ENCODE measurements around the gene TRUB2.

TRUB2 gene

GRCh38 chr9:128358090-128358489, 35.8 kb upstream of the TRUB2 start:
- no peak for DNase-seq (ENCODE audit: low spot score)
- in situ Hi-C loops (cut with MboI; ENCODE audit: low pct_unique_long_range_greater_than_20kb, low sequenced_read_pairs, unreplicated experiment): no loop called here
- TF ChIP-seq, protein P1, sequence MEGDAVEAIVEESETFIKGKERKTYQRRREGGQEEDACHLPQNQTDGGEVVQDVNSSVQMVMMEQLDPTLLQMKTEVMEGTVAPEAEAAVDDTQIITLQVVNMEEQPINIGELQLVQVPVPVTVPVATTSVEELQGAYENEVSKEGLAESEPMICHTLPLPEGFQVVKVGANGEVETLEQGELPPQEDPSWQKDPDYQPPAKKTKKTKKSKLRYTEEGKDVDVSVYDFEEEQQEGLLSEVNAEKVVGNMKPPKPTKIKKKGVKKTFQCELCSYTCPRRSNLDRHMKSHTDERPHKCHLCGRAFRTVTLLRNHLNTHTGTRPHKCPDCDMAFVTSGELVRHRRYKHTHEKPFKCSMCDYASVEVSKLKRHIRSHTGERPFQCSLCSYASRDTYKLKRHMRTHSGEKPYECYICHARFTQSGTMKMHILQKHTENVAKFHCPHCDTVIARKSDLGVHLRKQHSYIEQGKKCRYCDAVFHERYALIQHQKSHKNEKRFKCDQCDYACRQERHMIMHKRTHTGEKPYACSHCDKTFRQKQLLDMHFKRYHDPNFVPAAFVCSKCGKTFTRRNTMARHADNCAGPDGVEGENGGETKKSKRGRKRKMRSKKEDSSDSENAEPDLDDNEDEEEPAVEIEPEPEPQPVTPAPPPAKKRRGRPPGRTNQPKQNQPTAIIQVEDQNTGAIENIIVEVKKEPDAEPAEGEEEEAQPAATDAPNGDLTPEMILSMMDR (IDR thresholded peaks at IDR 0.05; ENCODE audit: extremely low read depth, insufficient read depth, missing control alignments): no peak

- in situ Hi-C loops (cut with MboI; ENCODE audit: low pct_unique_long_range_greater_than_20kb, low sequenced_read_pairs, unreplicated experiment): no loop called here
- TF ChIP-seq, protein P1 (IDR thresholded peaks at IDR 0.05; ENCODE audit: extremely low read depth, insufficient read depth, missing control alignments): no peak
- DNase-seq (ENCODE audit: low spot score): no peak
These were observed 33.2 kb upstream of the TRUB2 start for GRCh38 chr9:128355451-128355850.

GRCh38 chr9:128349772-128350171, 27.5 kb upstream of the TRUB2 start:
- in situ Hi-C loops (cut with MboI; ENCODE audit: low pct_unique_long_range_greater_than_20kb, low sequenced_read_pairs, unreplicated experiment): no loop called here
- no peak for DNase-seq (ENCODE audit: low spot score)

DNA sequence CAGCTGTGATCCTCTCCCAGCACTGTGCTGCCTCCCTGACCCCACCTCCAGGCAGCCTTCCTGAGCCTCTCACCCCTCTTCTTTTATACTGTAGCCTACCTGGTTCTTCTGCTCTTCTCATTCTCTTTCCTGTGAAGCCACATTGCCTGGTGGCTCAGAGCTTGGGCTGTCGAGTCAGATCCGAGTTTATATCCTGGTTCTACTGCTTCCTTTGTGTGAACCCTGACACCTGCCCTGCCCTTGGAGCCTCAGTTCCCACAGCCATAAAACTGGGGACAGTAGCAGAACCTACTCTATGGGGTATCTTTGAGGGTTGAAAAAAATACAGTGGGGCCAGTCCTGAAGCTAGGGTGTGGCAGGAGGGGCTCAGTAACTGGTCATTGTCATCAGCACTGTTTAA, 26.9 kb upstream of the TRUB2 start:
- DNase-seq (ENCODE audit: low spot score): no peak
- in situ Hi-C loops (cut with MboI; ENCODE audit: low pct_unique_long_range_greater_than_20kb, low sequenced_read_pairs, unreplicated experiment): no loop called here
- TF ChIP-seq, protein P1 (IDR thresholded peaks at IDR 0.05; ENCODE audit: extremely low read depth, insufficient read depth, missing control alignments): no peak

More at GRCh38 chr9:128349772-128350171, 27.5 kb upstream of the TRUB2 start:
- TF ChIP-seq, protein P1 (IDR thresholded peaks at IDR 0.05; ENCODE audit: extremely low read depth, insufficient read depth, missing control alignments): no peak

GRCh38 chr9:128344931-128345605, 22.8 kb upstream of the TRUB2 start:
- DNase-seq (ENCODE audit: low spot score): no peak
- in situ Hi-C loops (cut with MboI; ENCODE audit: low pct_unique_long_range_greater_than_20kb, low sequenced_read_pairs, unreplicated experiment): no loop called here
- TF ChIP-seq, protein P1 (IDR thresholded peaks at IDR 0.05; ENCODE audit: extremely low read depth, insufficient read depth, missing control alignments): no peak

DNA sequence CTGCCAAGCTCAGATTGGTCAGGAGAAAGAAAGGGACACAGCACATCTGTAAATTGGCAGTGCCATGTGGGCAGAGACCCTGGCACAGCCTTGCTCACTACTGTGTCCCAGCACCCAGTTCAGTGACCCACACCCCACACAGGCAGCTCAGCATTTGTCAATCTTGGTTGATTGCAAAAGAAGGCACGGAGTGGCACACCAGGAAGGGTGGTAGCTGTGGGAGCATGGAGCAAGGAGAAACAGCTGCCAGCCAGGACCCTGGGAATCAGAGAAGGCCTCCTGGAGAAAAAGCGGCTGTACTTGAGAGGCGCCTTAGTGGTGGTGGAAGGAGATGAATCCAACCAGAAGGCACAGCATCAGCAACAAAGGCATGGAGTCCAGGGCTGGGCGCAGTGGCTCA, 21.6 kb upstream of the TRUB2 start:
- TF ChIP-seq, protein P1 (IDR thresholded peaks at IDR 0.05; ENCODE audit: extremely low read depth, insufficient read depth, missing control alignments): no peak
- in situ Hi-C loops (cut with MboI; ENCODE audit: low pct_unique_long_range_greater_than_20kb, low sequenced_read_pairs, unreplicated experiment): no loop called here
- DNase-seq (ENCODE audit: low spot score): no peak
